NCI-H146 (cell line): Measurements from ENCODE around the gene PDIA2.
"Not testable (repeated sequence)": the region's sequence is repeated elsewhere in the genome, so short reads cannot be mapped to it uniquely, and the experiment has no call there.

ENCODE experiments used
- DNase-seq: peaks from one replicate; lab custom pipeline; 2025; lab: John Stamatoyannopoulos, UW

Gene PDIA2

GRCh38 chr16:283033-283805, at the start of gene PDIA2:
Gene PDIA2 (plus strand): TSS chr16:283164. CDS start chr16:283170, 6 bp downstream.
- no peak for DNase-seq

GRCh38 chr16:234468-235305, 48.3 kb upstream of the PDIA2 start, which contains the start of gene FAM234A:
Gene FAM234A (plus strand): TSS chr16:234821. CDS start chr16:254414, 19,593 bp downstream.
- DNase-seq: peak; percentile 98

- no peak for DNase-seq
Measured at GRCh38 chr16:239948-240277, 43.1 kb upstream of the PDIA2 start.

DNA sequence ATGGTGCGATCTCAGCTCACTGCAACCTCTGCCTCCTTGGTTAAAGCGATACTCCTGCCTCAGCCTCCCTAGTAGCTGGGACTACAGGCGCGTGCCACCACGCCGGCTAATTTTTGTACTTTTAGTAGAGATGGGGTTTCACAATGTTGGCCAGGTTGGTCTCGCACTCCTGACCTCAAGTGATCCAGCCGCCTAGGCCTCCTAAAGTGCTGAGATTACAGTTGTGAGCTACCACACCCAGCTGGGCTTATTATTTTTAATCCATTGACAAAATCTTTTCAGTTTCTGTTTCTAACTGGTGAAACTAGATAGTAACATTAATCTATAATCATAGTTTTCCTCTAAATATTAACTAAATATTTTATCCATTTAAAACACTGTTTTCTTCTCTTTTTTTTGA, 42.4 kb upstream of the PDIA2 start:
- DNase-seq: no peak

DNA sequence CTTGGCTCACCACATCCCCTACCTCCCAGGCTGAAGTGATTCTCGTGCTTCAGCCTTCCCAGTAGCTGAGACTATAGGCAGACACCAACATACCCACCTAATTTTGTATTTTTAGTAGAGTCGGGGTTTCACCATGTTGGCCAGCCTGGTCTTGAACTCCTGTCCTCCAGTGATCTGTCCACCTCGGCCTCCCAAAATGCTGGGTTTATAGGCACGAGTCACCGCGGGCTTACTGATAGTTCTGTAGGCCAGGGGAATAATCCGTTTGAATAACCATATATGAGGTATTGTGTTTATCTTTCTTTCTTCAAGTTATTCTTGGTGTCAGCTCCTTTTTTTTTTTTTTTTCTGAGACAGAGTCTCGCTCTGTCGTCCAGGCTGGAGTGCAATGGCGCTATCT, 40.7 kb upstream of the PDIA2 start:
- no peak for DNase-seq

- no peak for DNase-seq
Measured at GRCh38 chr16:243348-243747, 39.6 kb upstream of the PDIA2 start.

- DNase-seq: no peak
Measured at GRCh38 chr16:245105-245504, 37.9 kb upstream of the PDIA2 start.

GRCh38 chr16:247027-247426, 35.9 kb upstream of the PDIA2 start:
- DNase-seq: no peak

GRCh38 chr16:249431-249830, 33.5 kb upstream of the PDIA2 start:
- DNase-seq: no peak

DNA sequence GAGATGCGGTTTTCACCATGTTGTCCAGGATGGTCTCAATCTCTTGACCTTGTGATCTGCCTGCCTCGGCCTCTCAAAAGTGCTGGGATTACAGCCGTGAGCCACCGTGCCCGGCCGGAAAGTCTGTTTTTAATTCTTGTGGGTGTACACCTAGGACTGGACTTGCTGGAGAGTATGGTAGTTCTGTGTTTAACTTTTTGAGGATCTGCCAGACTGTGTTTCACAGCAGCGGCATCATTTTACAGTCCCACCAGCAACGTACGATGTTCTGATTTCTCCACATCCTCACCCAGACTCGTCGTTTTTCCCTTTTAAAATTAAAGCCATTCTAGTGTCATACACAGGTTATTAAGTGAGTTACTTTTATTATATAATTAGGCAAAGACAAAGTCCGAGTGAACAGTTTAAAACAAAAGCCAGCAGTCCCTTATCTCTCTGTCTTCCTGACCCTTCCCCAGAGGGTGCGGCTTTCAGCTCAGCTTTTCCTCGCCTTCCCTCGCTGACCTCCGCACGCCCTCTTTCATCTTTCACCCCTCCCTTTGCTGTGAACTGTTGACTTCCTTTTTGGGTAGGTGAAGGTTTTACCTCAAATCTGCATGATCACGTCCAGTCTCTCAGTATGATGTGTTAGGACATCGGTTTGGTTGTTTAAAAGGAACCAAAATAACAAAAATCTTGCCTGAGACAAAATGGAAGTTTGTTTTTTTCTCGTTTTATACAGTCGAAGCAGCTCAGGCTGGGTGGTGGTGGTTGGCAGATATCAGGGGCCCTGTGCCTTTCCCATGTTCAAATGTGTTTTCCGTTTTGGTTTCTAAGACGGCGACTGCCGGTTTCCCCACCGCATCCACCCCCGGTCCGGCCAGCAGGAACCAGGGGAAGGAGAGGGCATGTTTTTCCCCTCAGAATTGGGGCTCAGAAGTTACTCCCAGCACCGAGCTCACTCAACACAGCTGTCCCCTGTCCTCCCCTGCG, 30.3 kb upstream of the PDIA2 start:
- no peak for DNase-seq

GRCh38 chr16:253833-254232, 29.1 kb upstream of the PDIA2 start:
- DNase-seq: no peak

DNA sequence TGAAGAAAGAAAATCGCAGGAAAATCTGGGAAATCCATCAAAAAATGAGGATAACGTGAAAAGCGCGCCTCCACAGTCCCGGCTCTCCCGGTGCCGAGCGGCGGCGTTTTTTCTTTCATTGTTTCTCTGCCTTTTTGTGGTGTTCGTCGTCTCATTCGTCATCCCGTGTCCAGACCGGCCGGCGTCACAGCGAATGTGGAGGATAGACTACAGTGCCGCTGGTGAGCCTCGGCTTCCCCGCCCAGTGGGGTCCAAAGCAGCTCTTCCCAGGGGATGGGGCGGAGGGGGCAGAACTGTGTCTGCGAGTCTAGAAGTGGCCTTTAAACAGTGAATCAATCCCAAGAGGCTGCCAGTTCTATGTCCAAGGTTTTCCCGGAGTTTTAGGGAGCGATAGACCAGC, 28.5 kb upstream of the PDIA2 start:
- no peak for DNase-seq

- DNase-seq: no peak
Measured at GRCh38 chr16:255183-255582, 27.8 kb upstream of the PDIA2 start.

DNA sequence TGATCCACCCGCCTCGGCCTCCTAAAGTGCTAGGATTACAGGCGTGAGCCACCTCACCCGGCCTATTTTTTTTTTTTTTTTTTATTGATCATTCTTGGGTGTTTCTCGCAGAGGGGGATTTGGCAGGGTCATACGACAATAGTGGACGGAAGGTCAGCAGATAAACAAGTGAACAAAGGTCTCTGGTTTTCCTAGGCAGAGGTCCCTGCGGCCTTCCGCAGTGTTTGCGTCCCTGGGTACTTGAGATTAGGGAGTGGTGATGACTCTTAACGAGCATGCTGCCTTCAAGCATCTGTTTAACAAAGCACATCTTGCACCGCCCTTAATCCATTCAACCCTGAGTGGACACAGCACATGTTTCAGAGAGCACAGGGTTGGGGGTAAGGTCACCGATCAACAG, 24.9 kb upstream of the PDIA2 start:
- DNase-seq: not testable (repeated sequence)

DNA sequence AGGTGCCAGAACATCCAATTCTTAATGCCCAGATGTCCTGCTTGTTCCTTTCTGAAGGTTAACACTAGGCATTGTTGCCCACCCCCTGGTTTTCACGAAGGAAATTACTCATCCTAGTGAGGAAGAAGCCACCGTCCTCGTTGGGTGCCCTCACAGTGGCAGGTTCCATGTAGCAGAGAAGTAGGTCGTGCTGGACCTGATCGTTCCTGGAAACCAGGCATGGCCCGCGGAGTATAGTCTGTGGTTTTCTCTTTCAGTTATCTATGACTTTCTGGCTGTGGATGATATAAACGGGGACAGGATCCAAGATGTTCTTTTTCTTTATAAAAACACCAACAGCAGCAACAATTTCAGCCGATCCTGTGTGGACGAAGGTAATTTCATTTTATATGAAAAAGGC, 23.7 kb upstream of the PDIA2 start:
- DNase-seq: no peak

- no peak for DNase-seq
Measured at GRCh38 chr16:259814-260253, 23.1 kb upstream of the PDIA2 start.

GRCh38 chr16:260326-260725, 22.6 kb upstream of the PDIA2 start:
- DNase-seq: no peak

DNA sequence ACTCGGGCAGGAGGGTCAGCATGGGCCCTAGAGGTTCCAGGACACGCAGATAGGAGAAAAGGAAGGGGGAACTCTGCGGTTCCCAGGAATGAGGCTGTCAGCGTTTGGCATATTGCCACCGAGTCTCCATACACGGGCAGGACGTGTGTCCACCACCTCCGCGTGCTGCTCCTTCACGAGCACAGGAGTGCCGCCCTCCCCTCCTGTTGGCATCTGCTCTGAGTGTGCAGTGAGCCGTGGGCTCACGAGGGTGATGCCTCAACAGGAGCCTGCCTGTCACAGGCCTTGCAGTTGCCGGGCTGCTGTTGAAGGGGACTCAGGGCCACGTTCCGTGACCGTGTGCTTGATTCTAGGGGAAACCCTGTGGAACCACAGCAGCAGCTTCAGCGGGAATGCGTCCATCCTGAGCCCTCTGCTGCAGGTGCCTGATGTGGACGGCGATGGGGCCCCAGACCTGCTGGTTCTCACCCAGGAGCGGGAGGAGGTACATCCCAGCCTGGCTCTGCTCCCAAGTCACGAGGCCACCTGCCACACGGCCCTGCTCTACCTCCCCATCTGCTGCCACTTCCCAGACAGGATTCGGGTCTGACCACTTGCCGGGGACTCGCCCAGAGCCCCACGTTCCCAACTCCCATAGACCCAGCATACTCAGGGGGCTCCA, 21.8 kb upstream of the PDIA2 start:
- DNase-seq: no peak

DNA sequence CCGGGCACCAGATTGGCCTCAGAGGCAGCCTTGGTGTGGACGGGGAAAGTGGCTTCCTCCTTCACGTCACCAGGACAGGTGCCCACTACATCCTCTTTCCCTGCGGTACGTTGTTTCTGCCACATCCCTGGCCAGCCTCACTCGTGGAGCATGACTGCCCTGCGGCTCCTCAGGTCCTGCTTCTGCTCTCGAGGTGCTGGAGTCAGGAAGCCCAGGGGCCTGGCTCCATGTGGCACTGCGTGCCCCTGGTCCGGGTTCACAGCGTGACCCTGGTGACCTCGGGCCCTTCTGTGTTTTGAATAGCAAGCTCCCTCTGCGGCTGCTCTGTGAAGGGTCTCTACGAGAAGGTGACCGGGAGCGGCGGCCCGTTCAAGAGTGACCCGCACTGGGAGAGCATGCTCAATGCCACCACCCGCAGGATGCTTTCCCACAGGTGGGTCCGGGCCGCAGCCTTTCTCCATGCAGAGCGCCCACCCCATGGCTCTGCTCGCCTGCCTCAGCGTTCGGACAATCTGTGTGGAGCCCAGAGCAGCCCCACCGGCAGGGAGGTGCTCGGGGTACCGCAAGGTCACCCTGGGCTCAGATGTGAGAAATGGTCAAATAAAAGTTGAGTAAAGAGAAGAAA, 20.7 kb upstream of the PDIA2 start:
- DNase-seq: no peak

- no peak for DNase-seq
Measured at GRCh38 chr16:263182-263774, 19.7 kb upstream of the PDIA2 start.

GRCh38 chr16:263944-264343, 19.0 kb upstream of the PDIA2 start:
- DNase-seq: no peak
